GM12891 (cell line): ENCODE results near the gene CYB5A.

ENCODE experiments used
- DNase-seq: peaks from one replicate; pipeline ENCODE4 v3.0.0; 2011; ENCODE audit warnings: low spot score; ENCODE audit not compliant: insufficient read length
- FAIRE-seq: peaks from 2 replicates; lab custom pipeline; 2011; peaks lifted over from hg19 to GRCh38; lab: Jason Lieb, UNC
- PAX5 ChIP-seq: IDR thresholded peaks from 2 replicates; pipeline ENCODE4 v1.6.1; 2011; ENCODE audit warnings: low read length, moderate library complexity, mild to moderate bottlenecking; ENCODE audit not compliant: insufficient read depth, severe bottlenecking
- POLR2A ChIP-seq: IDR thresholded peaks from 2 replicates; pipeline ENCODE4 v1.6.1; 2011; ENCODE audit warnings: low read depth, low read length, control low read depth
- POLR2AphosphoS5 ChIP-seq: IDR thresholded peaks from 2 replicates; pipeline ENCODE4 v1.6.1; 2011; ENCODE audit warnings: low read depth, low read length, control low read depth
- POU2F2 ChIP-seq: IDR thresholded peaks from 2 replicates; pipeline ENCODE4 v1.6.1; 2011; ENCODE audit warnings: low read depth, mild to moderate bottlenecking, control low read depth, low read length, moderate library complexity
- SPI1 ChIP-seq: IDR thresholded peaks from 2 replicates; pipeline ENCODE4 v1.6.1; 2011; ENCODE audit warnings: low read depth, low read length, control low read depth
- TAF1 ChIP-seq: IDR thresholded peaks from 2 replicates; pipeline ENCODE4 v1.6.1; 2011; ENCODE audit warnings: low read depth, low read length, control low read depth

CYB5A gene

GRCh38 chr18:74251297-74252038 is 40.3 kb downstream of the CYB5A start:
- no peak for FAIRE-seq
- no peak for DNase-seq
- no peak for TF ChIP-seq POLR2AphosphoS5
- TF ChIP-seq SPI1, result no peak
- TF ChIP-seq TAF1, result no peak
- TF ChIP-seq POU2F2, result no peak
- TF ChIP-seq PAX5, result no peak
- TF ChIP-seq POLR2A, result no peak

- TF ChIP-seq POLR2AphosphoS5 (no peak), PAX5 (no peak), TAF1 (no peak), SPI1 (no peak), POU2F2 (no peak), POLR2A (no peak)
- DNase-seq, result no peak
- no peak for FAIRE-seq
These were observed 41.6 kb downstream of the CYB5A start for GRCh38 chr18:74250131-74250530.

GRCh38 chr18:74249181-74249968 is 42.4 kb downstream of the CYB5A start:
- FAIRE-seq (no peak), DNase-seq (no peak)
- TF ChIP-seq PAX5, result no peak
- no peak for TF ChIP-seq POLR2A
- TF ChIP-seq POLR2AphosphoS5, result no peak

GRCh38 chr18:74248595-74248994 is 43.2 kb downstream of the CYB5A start:
- TF ChIP-seq TAF1 (no peak), POLR2A (no peak), PAX5 (no peak), POLR2AphosphoS5 (no peak), POU2F2 (no peak), SPI1 (no peak)
- FAIRE-seq (no peak), DNase-seq (no peak)

GRCh38 chr18:74248189-74248588 is 43.6 kb downstream of the CYB5A start:
- FAIRE-seq (no peak), DNase-seq (no peak)
- TF ChIP-seq PAX5, result no peak

- DNase-seq, result no peak
- TF ChIP-seq TAF1, result no peak
- TF ChIP-seq PAX5, result no peak
- no peak for FAIRE-seq
These were observed 47.2 kb downstream of the CYB5A start for GRCh38 chr18:74244554-74244953.

- no peak for DNase-seq
- FAIRE-seq, result no peak
- TF ChIP-seq POU2F2 (no peak), POLR2AphosphoS5 (no peak)
These were observed 48.6 kb downstream of the CYB5A start for GRCh38 chr18:74243127-74243526.

- TF ChIP-seq PAX5, result no peak
- no peak for TF ChIP-seq SPI1
- no peak for TF ChIP-seq POLR2A
- TF ChIP-seq POLR2AphosphoS5, result no peak
- TF ChIP-seq TAF1, result no peak
- TF ChIP-seq POU2F2, result no peak
- FAIRE-seq, result no peak
- DNase-seq, result no peak
These were observed 49.2 kb downstream of the CYB5A start for GRCh38 chr18:74242438-74243096.

- TF ChIP-seq POLR2A (no peak), POLR2AphosphoS5 (no peak), PAX5 (no peak), SPI1 (no peak), TAF1 (no peak), POU2F2 (no peak)
- FAIRE-seq (no peak), DNase-seq (no peak)
These were observed 49.8 kb downstream of the CYB5A start for GRCh38 chr18:74241970-74242369.

GRCh38 chr18:74241426-74241825 is 50.3 kb downstream of the CYB5A start:
- FAIRE-seq, result no peak
- TF ChIP-seq POLR2AphosphoS5, result no peak
- TF ChIP-seq PAX5, result no peak
- TF ChIP-seq SPI1, result no peak
- no peak for TF ChIP-seq POU2F2
- no peak for TF ChIP-seq TAF1
- TF ChIP-seq POLR2A, result no peak
- no peak for DNase-seq
